Fibroblast of the aortic adventitia (primary cell): ENCODE data around the gene NEURL4. TPM values are rescaled to one million over a fixed set of nuclear protein-coding genes. Genes with fewer than 3 reads are reported as not detected.
A peak's percentile ranks its signal among the peaks of the same experiment; 100 is the strongest.

Source experiments
- DNase-seq: peaks from one replicate; pipeline ENCODE4 v3.0.0-alpha.2; 2010; ENCODE audit warnings: low read depth
- H3K4me3 ChIP-seq: 2 replicates; pipeline ENCODE4 v1.5.1; 2011; ENCODE audit warnings: low read depth, mild to moderate bottlenecking, control low read depth, low read length, moderate library complexity
- total RNA-seq: library from RNA; depleted of rRNA; stranded (reverse); fragments of >200 nt; gene quantifications from 2 replicates; pipeline ENCODE4 v1.2.3, GENCODE V29; 2012; ENCODE audit warnings: low replicate concordance
- TF ChIP-seq, protein P1 (sequence below): IDR thresholded peaks from 2 replicates; pipeline ENCODE4 v1.5.1; 2011; ENCODE audit warnings: mild to moderate bottlenecking, low read length, control low read depth, inconsistent platforms; ENCODE audit not compliant: insufficient read depth

NEURL4 gene
- total RNA-seq, 1 donor, result 17.4 TPM

DNA sequence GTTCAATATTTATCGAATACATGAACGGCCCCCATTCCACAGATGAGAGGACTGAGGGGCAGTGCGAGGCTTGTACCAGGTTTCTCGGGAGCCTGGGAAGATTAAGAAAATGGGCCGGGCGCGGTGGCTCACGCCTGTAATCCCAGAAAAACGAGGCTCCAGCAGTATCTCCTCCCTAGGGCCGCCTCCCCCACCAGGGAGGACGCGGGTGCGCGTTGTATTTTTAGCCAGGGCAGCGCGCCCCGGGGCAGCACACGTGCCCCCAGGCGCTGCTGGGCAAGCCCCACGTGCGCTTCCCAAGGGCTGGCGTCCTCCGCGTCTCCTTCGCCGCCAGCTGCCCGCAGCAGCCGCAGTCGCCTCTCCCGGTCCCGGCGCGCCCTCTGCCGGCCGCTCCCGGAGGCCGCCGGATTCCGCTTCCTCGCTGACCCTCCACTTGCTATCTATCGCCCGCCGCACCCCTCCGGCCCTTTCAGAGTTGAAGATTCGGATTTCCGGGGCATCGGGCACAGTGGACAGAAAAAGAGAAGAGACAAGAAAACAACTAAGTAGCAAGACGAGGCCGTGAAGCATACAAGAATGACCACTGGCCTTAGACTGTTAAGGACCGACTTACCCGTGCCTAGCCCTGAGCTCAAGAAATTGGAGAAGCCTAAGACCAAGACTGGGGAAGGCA, 32.8 kb downstream of the NEURL4 start:
- peak; percentile 76 for DNase-seq
- H3K4me3 ChIP-seq, result peak overlapping the region; percentile 42

DNA sequence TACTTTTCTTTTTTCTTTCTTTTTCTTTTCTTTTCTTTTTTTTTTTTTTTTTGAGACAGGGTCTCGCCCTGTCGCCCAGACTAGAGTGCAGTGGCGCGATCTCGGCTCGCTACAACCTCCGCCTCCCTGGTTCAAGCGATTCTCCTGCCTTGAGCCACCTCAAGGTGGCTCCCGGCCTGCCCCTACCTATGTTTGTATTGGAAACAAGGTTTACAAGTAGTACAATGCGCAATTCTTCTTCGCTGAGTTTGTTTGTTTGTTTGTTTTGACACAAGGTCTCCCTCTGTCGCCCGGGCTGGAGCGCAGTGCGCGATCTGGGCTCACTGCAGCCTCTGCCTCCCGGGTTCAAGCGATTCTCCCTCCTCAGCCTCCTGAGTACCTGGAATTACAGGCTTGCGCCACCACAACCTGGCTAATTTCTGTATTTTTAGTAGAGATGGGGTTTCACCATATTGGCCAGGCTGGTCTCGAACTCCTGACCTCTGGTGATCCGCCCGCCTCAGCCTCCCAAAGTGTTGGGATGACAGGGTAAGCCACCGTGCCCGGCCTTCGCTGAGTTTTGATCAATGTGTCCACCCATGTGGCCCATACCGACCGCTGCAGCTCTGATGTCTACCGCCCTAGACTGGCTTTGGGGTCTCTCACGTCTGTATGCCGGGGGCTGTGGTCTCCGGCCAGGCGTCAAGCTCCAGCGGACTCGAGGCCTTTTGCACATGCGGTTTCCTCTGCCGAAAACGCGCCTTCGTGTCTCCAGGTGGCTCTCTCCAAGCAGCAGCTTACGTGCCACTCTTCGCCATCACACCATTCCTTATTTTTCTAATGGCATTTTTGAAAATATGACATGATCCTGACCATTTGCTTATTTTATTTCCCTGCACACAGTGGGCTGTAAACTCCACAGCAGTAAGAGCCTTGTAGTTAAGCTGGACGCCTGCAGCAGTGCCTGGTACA, 33.6 kb downstream of the NEURL4 start:
- DNase-seq, result no peak
- H3K4me3 ChIP-seq, result no peak overlapping the region
- TF ChIP-seq, protein P1, sequence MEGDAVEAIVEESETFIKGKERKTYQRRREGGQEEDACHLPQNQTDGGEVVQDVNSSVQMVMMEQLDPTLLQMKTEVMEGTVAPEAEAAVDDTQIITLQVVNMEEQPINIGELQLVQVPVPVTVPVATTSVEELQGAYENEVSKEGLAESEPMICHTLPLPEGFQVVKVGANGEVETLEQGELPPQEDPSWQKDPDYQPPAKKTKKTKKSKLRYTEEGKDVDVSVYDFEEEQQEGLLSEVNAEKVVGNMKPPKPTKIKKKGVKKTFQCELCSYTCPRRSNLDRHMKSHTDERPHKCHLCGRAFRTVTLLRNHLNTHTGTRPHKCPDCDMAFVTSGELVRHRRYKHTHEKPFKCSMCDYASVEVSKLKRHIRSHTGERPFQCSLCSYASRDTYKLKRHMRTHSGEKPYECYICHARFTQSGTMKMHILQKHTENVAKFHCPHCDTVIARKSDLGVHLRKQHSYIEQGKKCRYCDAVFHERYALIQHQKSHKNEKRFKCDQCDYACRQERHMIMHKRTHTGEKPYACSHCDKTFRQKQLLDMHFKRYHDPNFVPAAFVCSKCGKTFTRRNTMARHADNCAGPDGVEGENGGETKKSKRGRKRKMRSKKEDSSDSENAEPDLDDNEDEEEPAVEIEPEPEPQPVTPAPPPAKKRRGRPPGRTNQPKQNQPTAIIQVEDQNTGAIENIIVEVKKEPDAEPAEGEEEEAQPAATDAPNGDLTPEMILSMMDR, result no peak

More for the DNA sequence above, 32.8 kb downstream of the NEURL4 start:
- TF ChIP-seq, protein P1, result peak; percentile 76

DNA sequence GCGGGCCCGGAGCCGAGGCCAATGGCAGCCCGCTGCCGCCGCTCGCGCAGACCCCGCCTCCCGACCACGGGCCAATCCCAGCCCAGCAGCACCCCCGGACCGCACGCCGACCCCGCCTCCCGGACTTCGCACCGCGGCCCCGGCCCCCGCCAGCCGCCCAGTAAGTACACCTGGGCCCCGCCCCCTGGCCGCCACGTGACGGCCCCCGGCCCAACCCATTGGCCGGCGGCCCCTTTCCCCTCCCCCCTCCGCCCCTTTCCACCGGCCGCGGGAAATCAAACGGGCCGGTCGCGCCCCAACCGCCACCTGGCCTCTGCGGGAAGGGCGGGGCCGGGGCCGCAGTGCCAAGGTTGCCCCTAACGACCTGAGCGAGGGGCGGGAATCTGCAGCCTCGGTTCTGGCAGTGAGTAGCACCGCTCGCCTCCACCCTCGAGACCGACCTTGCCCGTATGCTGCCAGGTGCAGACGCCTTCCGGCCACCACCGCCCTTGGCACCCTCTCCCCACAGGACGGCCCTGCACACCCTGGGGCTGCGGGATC, 34.5 kb downstream of the NEURL4 start, which contains the start of gene YBX2:
Gene YBX2, minus strand, starts transcription at position 26 of the 540 bp plus-strand sequence. CDS start 139 bp downstream, outside the sequence.
- TF ChIP-seq, protein P1, result no peak
- DNase-seq, result no peak
- no peak within 1 kb of the TSS for H3K4me3 ChIP-seq

DNA sequence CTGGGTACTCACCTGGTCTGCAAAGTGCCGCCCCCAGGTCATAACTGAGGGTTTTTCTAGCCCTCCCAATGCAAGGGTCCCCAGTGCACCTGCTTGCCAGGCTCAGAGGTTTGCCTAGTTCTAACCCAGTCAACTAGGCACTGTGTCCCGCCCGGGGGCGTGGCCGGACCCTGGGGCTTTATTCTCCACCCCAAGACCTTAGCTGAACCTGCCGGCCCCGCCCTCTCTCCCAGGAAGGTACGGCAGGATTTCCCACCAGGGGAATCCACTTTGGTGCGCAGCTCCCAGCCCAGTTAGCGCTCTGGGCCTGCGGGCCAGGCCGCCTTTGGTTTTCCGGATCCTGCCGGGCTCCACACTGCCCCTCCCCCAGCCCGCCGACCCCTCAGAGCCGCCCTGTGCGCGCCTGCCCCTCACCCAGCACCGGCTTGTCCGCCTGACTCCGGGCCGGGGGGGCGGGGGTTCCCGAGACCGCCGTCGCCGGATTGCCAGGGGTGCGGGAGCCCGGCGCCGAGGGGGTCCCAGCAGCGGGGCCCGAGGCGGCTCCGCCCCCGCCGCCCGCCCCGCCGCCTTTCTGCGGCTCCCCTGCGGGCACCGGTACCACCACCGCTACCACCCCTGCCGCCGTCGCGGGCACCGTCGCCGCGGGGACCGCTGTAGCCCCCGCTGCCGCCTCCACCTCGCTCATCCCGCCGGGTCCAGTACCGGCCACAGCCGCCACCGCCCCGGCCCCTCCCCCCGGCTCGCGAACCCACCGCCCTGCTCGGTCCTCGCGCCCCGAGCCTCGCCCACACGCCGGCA, 35.1 kb downstream of the NEURL4 start:
- no peak for DNase-seq
- TF ChIP-seq, protein P1, result no peak
- H3K4me3 ChIP-seq, result no peak overlapping the region

DNA sequence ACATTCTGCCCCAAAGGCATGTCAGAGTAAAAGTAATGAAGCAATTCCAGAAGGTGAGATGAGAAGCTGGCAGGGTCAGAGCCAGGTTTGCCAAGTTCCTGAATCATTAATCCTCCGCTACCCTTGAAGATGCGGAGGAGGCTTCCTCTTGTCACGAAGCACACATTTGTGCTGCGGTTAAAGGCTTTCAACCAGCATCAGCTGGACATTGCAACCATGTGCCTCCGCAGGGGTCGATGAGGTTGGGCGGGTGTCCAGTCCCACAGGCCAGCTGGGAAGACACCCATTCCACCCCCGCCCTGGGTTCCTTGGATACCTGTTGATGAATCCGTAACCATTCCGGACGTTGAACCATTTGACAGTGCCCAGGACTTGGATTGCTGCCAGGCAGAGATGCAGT, 36.0 kb downstream of the NEURL4 start:
- no peak for DNase-seq
- no peak overlapping the region for H3K4me3 ChIP-seq
- TF ChIP-seq, protein P1, result no peak

DNA sequence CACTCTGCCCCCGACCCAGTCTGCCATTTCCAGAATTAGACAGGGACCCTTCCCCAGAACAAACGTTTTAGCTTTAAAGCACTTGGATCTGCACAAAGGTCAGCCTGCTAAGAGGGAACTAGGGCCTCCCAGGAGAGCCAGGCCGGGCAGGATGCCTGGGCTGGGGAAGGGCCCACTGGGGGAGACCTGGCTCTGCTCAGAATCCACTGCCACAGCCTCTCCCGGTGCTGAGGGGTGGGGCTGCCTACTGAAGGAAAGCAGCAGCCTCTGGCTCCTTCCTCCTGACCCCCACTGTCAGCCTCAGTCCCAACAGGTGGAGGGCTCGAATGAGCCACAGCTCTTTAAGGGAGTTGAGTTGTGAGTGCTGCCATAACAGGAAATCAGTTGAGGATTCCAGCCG, 36.4 kb downstream of the NEURL4 start:
- DNase-seq, result no peak
- no peak overlapping the region for H3K4me3 ChIP-seq
- TF ChIP-seq, protein P1, result no peak
